H54 (cell line): ENCODE measurements around the gene TMEM176B.

Experiments
- DNase-seq: peaks from one replicate; pipeline ENCODE4 v3.0.0; 2011; ENCODE audit warnings: low spot score, mixed read lengths; ENCODE audit not compliant: insufficient read length
- FAIRE-seq: peaks from 3 replicates; lab custom pipeline; 2011; peaks lifted over from hg19 to GRCh38; lab: Jason Lieb, UNC
- POLR2A ChIP-seq: IDR thresholded peaks from 2 replicates; pipeline ENCODE4 v1.6.1; 2011; ENCODE audit warnings: low read depth, mild to moderate bottlenecking, low read length

TMEM176B gene

DNA sequence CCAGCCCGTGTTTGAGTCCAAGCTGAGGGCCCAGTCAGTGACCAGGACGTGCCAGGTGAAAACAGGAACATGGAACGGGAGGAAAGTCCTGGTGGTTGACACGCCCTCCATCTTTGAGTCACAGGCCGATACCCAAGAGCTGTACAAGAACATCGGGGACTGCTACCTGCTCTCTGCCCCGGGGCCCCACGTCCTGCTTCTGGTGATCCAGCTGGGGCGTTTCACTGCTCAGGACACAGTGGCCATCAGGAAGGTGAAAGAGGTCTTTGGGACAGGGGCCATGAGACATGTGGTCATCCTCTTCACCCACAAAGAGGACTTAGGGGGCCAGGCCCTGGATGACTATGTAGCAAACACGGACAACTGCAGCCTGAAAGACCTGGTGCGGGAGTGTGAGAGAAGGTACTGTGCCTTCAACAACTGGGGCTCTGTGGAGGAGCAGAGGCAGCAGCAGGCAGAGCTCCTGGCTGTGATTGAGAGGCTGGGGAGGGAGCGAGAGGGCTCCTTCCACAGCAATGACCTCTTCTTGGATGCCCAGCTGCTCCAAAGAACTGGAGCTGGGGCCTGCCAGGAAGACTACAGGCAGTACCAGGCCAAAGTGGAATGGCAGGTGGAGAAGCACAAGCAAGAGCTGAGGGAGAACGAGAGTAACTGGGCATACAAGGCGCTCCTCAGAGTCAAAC is 57.7 kb downstream of the TMEM176B start:
- FAIRE-seq (no peak), DNase-seq (no peak)
- no peak for TF ChIP-seq POLR2A
